HG02852 (cell line): ENCODE measurements around the gene TANGO2.

Source experiments
- ATAC-seq: cut with Tn5 transposase; IDR thresholded peaks from one replicate; pipeline ENCODE4 v1.9.1; 2021; ENCODE audit warnings: mild to moderate bottlenecking, moderate library complexity; ENCODE audit not compliant: unreplicated experiment

The TANGO2 gene

DNA sequence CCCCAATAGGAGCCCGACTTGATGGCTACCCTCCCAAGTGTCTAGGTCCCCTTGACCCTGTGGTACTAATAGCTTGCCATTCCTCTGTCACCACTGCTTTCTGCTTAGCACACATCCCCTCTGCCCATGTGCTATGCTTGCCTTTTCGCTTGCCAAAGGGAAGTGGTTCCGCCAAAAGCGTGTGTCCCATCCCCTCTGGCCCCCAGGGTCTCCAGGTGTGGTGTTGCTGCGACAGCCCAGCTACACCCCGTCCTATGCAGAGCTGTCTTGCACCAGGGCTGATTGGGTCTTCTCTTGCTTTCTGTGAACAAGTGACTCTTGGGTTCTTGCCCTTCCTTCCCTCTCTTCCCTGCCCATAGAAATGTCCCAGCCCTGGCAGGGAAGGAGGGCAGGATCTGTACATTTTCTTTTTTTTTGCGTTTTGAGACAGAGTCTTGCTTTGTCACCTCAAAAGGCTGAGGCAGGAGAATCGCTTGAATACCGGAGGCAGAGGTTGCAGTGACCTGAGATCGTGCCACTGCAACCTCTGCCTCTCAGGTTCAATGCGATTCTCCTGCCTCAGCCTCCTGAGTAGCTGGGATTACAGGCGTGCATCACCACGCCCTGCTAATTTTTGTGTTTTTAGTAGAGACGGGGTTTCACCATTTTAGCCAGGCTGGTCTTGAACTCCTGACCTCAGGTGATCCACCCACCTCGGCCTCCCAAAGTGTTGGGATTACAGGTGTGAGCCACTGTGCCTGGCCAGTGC, 3.9 kb downstream of the TANGO2 start:
- ATAC-seq, result no peak

DNA sequence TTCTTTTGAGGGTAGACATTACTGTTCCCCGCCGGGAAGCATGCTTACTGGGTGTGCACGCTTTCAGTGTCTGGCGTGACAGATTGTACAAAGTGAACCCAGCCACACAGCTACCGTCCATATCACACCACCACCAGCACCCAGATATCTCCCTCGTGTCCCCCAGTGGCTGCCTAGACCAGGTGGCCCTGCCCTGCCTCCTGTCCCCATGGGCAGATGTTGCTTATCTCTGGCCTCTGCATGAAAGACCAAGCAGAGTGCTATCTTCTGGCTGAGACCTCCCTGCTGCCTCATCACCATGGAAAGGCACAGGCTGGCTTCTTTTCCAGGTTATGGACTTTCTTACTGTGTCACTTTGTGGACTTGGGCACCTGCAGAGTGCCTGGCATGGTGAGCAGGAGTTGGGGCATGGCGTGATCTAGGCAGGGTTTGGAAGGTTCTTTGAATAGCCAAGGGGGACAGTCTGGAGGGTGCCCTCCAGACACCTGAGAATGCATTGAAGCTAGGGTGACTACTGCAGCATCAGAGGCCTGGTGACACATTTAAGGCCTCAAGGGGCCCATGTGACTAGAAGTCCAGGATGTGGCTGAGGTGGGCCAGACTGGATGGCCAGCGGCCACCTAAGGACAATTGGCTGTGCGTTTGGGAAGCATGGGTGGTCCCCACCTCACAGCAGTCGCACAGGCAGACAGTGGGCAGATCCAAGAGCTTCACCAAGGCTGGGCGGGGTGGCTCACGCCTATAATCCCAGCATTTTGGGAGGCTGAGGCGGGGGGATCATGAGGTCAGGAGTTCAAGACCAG, 4.7 kb downstream of the TANGO2 start:
- no peak for ATAC-seq

DNA sequence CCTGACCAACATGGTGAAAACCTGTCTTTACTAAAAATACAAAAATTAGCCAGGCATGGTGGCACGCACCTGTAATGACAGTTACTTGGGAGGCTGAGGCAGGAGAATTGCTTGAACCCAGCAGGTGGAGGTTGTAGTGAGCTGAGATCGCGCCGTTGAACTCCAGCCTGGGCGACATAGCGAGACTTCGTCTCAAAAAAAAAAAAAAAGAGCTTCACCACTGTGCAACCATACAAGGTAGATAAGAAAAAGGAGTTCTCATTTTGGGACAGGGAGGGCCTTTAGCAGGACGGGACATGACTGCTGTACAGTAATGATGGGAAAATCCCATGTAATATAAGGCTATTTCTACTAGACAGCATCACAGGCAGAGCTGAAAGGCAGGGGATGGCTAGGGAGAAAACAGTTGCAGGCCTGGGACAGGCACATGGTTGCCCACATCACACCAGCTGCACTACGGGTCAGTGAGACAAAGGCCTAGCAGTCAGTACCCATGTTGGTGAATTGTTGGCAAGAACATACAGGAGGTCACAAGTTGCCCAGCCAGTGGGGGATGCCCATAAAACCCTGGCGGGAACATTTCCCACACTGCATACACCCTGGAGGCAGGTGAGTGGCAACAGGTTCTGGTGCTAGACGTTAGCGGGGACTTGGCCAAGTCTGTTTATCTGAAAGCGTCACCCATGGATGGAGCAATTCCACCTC, 5.4 kb downstream of the TANGO2 start:
- no peak for ATAC-seq

DNA sequence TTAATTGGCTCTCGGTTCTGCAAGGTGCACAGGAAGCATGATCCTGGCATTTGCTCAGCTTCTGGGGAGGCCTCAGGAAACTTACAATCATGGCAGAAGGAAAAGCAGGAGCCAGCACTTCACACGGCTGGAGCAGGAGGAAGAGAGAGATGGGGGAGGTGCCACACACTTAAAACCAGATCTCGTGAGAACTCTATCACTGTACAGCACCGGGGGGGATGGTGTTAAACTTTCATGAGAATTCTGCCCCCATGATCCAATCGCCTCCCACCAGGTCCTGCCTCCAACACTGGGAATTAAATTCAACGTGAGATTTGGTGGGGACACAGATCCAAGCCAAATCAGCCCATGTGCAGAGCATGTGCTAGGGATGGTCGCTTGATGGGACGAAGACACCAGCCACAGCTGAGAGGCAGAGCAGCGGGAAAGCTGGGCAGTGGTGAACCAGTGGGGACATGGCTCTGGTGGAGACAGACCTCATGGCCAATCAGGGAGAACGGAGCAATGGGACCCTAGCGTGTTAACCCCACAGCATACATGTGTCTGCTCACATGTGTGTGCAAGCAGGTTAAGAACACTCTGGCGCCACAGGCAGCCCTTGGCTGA, 6.2 kb downstream of the TANGO2 start:
- ATAC-seq, result no peak

DNA sequence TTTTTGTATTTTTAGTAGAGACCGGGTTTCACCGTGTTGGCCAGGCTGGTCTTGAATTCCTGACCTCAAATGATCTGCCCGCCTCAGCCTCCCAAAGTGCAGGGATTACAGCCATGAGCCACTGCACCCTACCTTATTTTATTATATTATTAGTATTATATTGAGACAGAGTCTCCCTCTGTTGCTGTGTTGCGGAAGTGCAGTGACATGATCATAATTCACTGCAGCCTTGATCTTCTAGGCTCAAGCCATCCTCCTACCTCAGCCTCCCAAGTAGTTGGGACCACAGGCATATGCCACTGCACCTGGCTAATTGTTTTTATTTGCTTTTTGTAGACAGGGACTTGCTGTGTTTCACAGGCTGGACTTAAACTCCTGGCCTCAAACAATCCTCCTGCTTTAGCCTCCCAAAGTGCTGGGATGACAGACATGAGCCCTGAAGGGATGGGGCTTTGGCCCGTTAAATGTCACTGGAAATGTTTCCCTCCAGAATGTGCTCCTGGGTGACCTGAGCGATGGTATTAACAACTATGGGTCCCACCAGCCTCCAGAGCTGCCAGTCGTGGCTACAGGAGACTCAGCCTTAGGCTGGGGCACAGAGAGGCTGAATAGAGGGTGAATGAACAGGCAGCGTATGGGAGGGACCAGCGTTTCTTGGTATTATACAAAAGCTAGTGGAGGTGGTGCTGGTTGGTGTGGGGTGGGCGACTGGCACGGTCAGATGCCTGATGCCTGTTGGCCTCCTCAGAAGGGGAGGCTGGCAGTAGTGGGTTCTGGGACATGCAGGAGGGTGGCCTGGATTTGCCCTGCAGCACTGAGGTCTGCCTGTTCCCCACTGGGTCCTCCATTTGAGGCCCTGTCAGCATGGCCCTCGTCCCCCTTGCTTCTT, 7.3 kb downstream of the TANGO2 start:
- no peak for ATAC-seq

DNA sequence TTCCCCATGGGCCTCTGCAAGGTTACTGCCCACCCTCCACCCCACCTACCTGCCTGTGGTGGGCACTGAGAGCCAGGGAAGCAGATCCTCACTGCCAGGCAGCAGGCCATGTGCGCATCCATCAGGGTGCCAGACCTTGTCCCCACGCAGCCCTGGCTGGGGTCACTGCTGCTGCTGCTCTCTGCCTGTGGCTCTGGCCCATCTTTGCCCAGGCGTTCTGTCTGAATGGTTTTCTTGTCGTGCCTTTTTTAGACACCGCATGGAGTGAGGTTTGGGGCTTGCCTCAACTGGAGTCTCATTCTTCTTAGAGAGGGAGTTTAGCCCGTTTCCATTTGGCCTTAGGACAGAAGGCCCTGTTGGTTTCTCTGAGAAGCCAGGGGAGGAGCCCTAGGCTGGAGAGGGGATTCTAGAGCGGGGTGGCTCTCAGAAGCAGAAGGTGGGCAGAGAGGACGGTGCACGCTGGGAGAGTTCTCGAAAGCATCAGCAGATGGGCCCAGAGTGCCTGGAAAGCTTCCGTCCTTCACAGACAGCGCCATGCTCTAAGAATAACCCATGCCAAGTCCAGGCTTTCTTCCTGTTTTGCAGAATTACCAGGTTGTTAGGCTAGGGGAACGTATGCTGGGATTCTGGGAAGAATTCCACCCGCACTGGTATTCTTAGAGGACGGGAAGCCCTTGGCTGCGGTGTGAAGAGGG, 8.1 kb downstream of the TANGO2 start:
- no peak for ATAC-seq

DNA sequence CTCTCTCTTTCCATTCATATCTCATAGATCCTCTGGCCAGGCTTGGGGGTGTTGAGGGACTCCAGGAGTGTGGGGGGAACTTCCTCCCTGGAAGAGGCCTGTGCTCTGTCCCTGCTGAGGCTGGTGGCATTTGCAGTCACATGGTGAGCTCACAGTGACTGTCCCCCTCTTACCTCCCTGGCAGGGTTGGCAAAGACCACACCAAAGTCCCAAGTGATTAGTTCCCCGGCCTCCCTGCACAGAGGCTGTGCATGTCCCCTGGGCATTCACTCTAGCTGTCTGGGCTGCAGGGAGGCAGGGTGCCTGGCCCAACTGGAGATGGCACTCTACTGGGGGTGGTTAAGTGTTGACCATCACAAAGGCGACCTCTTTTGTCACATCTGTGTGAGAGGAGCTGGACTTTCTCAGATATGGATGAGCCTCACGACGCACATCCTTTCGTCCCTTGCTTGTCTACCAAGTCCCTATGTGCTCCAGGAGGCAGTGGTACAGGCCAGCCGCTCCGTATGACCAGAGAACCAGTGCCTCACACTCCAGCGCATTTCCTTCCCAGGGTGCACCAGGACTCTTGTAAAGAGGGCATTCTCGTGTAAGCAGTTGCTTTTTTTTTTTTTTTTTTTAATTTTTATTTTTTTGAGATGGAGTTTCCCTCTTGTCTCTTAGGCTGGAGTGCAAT, 8.8 kb downstream of the TANGO2 start:
- no peak for ATAC-seq

DNA sequence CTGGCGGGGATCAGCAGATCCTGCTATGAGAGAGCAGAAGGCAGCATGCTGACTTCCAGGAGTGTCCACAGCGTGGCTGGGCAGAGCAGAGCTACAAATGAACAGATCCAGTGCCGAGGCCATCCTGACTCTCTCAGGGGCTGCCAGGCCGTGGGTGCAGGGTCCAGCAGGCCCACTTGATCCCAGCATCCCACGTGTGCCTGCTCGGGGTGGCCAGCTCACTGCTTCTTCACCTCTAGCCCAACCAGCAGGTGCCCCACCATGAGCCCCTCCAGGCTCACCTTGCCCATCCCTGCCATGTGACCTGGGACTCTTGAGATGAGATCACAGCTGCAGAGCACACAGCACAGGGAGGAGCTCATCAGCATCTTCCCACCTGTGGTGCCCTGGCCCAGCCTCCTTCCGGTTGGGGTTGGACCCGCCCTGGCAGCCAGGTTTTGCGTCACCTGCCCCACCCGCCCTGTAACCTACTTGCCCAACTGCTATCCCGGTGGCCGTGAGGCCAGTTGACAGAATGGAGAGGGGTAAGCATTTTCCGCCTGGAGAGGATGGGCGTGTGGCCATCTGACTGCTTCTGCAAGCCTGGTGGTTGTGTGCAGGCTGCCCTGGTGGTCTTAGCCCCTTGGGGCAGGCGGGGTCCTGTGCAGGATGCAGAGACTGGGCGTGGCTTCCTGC, 11.0 kb downstream of the TANGO2 start:
- ATAC-seq, result no peak

DNA sequence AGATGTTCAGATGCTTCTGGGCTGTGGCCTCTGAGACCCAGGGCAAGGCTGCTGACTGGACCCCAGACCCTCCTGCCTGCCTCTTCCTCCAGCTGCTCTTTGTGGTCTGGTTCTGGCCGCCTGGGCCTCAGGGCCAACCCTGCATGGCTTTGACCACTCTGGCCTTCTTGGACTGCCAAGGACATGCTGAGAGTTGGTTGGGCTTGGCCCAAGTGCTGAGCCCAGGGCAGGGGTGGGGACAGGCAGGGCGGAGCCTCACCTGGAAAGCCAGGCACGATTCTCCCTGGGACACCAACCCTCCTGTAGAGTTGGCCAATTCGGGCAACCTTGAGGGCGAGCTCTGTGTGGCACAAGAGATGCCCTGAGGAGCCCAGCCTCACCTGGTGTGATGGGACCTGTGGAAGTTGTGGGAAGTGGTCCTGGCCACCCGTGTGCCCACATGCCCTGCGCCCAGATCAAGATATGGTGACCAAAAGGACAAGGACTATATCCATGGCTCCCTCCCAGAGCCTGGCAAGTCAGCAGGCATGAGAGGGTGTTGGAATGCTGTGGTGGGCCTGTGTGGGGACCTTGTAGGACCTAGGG, 11.6 kb downstream of the TANGO2 start:
- ATAC-seq, result no peak

DNA sequence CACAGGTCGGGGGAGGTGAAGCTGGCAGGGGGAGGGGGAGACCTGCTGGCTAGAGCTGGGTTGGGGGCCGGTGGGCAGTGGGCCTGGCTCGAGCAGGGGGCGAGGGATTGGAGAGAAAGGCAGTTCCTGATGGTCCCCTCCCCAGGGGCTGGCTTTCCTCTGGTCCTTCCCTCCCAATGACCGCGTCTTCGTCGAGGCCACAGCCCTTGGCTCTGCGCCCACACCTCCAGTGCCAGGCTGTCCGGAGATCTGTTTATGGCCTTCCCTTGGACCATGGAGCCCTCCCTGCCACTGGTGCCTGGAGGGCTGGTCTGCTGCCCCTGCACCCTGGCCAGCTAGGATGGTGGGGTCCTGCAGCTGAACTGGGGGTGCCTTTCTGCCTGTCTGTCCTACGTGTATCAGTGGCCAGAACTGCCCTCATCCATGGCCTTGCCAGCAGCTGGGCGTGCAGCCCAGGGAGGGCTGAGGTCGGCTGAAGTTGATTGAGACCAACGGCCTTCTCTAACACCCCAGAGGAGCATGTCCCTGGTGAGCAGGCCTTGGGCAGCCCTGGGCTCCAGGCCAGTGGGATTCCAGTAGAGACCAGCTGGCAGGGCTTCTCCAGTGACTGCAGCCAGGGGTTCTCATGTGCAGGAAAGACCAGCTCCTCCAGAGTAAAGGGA, 12.3 kb downstream of the TANGO2 start:
- ATAC-seq, result no peak

DNA sequence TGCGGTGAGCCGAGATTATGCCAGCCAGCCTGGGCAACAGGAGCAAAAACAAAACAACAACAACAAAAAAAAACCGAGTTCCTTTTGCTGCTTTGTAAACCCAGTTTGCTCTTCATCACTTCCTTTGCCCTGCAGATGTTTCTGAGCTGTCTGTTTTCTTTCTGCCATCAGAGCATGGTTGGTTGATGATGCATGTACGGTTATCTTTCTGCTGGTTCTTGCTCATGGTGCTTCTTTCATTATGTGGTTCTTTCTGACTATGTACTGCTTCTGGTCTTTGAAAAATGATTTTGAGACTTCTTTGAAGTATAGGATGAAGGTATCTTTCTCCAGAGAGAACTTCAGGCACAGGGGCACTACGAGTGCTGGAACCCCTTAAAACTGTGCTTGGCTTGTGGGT, 13.2 kb downstream of the TANGO2 start:
- ATAC-seq, result no peak

DNA sequence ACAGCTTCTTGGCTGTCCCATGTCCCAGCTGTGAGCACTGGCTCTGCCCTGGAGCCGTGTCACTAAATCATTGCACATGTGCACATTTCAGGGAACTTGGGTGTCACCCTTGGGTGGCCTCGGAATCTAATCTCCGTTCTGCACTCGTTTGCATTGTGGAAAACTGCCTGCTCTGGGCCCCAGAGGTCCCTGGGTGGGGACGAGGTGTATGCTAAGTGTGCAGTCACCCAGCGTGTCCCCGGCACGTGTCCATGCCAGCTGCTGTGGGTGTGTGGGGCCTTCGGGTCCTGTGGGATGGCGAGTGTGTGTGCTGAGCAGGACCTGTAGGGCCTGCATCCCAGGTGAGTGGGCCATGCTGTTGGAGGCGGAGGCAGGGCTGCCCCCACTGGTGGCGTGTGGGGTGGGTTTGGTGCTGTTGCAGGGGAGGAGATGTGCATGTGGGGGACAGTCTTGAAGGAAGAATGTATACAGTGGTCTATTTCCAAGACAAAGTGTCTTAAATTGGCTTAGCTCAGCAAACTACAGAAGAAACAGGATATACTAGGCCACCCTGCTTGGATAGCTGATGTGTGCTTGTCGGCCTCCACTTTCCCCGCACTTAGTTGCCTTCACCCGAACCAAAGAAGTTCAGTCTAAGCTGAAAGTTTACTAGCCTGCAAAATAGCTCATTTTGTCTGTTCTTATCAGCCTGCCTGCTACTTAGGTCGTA, 14.6 kb downstream of the TANGO2 start:
- no peak for ATAC-seq

DNA sequence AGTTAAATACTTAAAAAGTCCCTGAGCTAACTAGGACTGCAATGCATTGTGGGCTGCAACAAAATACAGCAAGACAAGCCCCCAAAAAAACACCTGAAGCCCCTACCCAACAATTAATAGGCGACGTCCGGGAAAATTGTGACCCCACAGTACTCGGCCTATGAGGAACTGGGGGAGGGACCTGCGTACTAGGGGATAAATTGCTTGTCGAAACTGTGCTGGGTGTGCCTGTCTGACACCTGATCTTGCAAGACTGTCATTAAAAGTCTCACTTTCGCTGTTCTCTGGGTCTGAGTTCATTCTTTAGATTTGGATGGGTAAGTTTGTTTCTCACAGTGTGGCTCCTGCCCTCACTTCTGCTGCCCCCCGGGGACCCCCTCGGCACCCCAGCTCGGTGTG, 15.2 kb downstream of the TANGO2 start:
- ATAC-seq, result no peak

DNA sequence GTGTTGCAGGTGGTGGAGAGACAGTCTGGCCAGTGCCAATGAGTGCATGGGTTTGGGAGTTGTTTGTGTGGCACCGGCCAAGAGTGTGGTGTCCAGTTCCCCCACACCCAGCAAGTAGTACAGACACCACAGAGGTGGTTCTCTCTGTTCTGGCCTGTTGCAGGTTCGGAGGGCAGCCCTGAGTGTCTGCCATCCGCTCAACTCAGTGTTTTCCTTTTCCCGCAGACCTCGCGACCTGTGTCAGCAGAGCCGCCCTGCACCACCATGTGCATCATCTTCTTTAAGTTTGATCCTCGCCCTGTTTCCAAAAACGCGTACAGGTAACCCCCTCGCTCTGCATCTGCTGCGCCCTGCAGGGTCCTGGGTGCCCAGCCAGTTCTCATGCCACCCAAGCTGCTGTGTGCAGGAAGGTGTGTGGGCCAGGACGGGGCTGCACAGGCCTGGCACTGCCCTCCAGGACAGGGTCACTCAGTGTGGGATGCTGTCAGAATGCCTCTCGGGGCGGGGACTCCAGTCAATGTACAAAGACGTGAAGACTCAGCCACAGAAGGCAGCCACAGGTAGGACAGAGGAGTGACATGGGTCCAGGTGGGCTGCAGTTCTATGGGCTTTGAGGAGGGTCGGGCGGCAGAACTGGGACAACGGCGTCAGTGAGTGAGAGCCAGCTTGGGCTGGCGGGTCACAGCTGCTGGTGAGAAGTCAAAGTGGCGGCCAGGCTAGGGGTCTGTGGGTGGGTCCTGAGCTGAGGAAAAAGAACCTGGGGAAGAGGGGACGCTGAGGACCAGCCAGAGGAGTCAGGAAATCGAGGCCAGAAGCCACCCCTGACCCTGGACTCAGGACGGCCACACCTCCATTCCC, 15.9 kb downstream of the TANGO2 start:
- no peak for ATAC-seq

DNA sequence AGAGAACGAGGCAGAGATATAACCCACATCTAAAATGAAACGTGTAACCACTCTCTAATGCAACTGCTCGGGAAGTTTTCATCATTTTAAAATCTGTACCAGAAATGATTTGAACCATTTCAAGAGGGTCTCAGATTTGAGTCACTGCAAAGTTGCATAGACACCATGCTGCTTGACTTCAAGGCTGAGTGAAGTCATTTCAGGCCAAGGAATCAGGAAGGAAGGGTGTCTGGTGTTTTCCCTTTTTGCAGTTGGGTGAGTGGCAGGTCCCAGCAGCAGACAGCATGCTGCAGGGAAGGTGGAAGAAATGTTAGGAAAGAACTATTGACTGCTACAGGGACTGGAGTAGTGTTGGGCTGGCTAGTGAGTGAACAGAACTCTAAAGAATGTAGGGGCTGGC, 16.5 kb downstream of the TANGO2 start:
- ATAC-seq, result no peak

DNA sequence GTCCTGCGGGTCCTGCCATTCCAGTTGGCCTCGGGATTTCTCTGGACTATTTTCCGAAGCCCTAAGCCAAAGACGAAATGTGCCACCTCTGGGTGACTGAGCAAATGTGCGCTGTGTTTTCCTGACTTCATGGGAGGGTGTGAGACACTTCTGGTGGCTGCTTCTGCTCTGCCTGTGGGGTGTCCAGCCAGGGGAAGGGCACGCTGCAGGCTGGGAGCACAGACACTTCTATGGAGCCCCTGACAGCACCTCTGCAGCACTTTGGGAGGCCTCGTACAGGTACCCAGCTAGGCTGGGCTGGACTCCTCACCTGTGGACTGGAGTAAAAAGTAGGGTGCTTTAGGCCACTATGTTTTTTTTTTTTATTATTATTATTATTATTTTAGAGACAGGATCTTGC, 17.7 kb downstream of the TANGO2 start:
- no peak for ATAC-seq
